ENCODE data around the gene KIF21A. TPM values are rescaled to one million over a fixed set of nuclear protein-coding genes. Genes with fewer than 3 reads are reported as not detected.

The KIF21A gene
- total RNA-seq, 2 donors from 2014 or later = 11.2 to 11.7 TPM

DNA sequence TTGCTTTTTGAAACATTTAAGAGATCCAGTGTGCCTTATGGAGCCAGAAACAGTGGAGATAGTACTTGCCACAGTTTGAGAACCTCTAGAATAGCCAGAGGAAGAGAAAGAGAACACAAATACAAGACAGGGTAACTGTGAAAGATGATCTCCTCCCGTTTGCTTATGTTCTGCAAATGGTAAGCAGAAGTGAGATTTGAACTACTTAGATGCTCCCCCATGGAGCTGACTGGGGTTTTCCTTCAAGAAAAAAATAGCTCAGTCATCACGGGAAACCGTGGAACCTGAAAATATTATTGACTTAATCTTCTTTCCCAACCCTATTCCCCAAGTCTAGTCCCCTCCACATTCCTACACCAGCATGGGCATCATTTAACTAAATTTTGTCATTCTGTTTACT is 87.1 kb downstream of the KIF21A start:
- intact Hi-C loops (cut with DNase I) = no loop called here
- no peak for DNase-seq (ENCODE audit: low spot score)

- intact Hi-C loops (cut with DNase I) = no loop called here
- DNase-seq (ENCODE audit: low spot score) = no peak
Observed at GRCh38 chr12:39354955-39355354, 88.0 kb downstream of the KIF21A start.

- intact Hi-C loops (cut with DNase I) = no loop called here
- no peak for DNase-seq (ENCODE audit: low spot score)
Observed at GRCh38 chr12:39352471-39353017, 90.4 kb downstream of the KIF21A start.

DNA sequence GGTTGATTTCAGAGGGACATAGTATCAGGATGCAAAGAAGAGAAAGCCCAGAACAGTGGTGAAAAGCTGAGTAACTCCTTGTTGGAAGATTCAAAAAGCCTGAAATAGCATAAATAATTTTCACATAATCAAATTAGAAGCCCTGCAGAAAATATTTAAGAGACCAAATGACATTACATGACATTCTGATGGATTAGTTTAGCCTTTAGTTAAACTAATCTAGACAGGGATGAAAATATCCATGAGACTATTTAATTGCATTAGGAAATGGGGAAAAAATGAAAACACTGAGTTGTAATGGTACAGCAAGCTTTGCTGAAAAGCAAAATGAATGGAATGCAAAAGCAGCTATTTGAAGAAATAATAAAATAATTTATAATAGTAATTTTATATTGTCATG is 91.8 kb downstream of the KIF21A start:
- intact Hi-C loops (cut with DNase I) = no loop called here
- no peak for DNase-seq (ENCODE audit: low spot score)

DNA sequence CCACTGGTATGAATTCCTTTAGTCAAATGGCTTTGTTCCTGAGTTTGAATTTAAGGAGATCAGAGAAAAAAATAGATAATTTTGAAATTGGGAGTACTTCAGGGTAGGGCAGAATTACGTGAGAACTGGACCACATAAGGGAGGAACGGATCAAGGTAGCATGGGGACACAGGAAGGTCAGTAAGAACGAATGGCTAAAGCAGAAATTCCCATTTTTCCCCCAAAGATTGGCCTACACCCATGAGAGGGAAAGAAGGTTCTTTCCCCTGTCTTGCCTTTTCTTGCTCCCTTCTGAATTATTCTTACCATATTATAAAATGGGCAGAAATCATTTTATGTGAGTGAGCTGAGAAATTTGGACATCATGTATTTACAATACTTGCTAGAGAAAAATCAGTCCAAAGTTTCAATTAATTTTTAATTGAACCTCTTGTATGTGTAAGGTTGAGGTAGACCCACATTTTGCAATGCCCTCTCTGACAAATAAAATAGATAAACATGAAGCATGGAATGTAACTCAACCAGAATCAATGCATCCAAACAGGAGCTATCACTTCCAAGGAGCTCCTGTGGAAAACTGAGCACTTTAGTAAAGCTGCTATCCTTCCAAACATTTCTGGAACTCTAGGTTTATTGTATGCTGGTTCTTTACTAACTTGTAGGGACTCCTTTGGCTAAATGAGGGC is 93.8 kb downstream of the KIF21A start:
- intact Hi-C loops (cut with DNase I) = no loop called here
- DNase-seq (ENCODE audit: low spot score) = no peak

DNA sequence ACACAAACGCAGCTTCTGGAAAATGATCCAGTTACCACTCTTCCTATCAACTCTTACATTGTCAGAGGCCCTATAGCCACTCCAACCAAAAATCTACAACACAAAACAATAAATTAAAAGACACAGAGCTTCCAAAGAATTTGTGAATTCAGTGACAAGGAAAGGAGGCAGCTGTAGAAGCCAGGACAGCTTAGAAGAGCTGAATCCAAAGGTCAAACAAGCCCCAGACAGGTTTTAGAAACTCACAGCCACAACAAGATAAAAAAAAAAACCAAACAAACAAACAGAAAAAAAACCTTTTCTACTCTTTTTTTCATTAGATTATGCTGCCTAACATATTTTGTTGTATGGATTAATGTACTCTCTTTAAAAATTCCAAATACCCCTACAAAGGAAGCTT is 94.4 kb downstream of the KIF21A start:
- intact Hi-C loops (cut with DNase I) = no loop called here
- DNase-seq (ENCODE audit: low spot score) = no peak

DNA sequence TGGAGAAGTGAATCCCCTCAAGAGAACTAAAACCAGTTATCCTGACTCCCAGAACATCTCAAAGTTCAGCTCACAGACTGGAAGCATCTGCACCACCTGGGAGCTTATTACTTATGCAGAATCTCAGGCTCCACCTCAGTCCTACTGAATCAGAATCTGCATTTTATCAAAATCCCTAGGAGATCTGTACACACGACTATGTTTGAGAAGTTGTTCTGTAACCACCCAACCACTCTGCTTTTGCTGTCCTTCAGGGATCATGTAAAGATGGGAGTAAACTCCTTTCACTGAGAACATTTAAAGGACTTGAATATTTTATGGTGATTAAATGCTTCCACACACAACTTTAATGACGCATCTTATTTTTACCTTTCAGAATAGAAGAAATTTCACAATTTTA is 98.0 kb downstream of the KIF21A start:
- DNase-seq (ENCODE audit: low spot score) = no peak
- intact Hi-C loops (cut with DNase I) = no loop called here

GRCh38 chr12:39343665-39344064 is 99.3 kb downstream of the KIF21A start:
- intact Hi-C loops (cut with DNase I) = no loop called here
- no peak for DNase-seq (ENCODE audit: low spot score)

DNA sequence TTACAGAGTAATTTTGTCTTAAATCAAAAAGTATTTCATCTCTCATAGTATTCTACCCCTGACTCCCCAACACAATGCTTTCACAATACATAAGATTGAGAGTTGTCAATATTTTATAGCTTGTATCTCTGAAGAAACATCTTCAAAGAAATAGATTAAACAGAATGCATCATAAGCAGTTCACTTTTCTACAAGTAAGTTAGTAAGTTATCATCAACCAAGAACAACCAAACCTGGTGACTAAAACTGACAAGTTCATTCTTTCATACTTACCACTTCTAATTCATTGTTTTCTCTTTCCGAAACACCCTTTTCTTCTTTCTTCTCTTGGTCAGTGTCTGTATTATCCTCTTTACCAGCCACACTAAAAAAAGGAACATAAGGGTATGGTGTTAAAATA is 101.2 kb downstream of the KIF21A start:
- DNase-seq (ENCODE audit: low spot score) = no peak

GRCh38 chr12:39341179-39341578 is 101.7 kb downstream of the KIF21A start:
- no peak for DNase-seq (ENCODE audit: low spot score)
- intact Hi-C loops (cut with DNase I) = no loop called here

More for the DNA sequence above, 101.2 kb downstream of the KIF21A start:
- intact Hi-C loops (cut with DNase I) = no loop called here

DNA sequence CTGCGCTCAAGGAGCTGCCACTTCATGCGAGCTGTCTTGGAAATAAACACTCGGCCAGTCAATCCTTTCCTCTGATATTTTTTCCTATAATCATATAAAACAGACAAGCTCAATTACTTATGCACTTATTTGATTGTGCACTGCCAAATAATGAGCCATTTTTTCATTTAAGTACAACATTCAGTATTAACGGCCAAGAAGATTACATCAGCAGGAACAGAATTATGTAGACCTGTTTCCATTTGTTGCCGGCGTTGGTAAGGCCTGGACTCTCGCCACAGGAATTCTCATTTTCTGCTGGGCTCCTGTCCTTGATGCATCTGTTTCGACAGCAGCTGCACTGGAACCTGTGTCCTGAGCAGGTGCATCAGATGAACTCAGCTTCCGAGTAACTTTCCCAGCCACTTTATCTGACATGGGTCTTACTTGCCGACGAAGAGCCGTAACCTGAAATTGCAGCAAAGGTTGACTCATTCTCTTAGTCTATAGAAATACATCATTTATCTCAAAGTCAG is 110.2 kb downstream of the KIF21A start:
- DNase-seq (ENCODE audit: low spot score) = no peak
- intact Hi-C loops (cut with DNase I) = no loop called here

DNA sequence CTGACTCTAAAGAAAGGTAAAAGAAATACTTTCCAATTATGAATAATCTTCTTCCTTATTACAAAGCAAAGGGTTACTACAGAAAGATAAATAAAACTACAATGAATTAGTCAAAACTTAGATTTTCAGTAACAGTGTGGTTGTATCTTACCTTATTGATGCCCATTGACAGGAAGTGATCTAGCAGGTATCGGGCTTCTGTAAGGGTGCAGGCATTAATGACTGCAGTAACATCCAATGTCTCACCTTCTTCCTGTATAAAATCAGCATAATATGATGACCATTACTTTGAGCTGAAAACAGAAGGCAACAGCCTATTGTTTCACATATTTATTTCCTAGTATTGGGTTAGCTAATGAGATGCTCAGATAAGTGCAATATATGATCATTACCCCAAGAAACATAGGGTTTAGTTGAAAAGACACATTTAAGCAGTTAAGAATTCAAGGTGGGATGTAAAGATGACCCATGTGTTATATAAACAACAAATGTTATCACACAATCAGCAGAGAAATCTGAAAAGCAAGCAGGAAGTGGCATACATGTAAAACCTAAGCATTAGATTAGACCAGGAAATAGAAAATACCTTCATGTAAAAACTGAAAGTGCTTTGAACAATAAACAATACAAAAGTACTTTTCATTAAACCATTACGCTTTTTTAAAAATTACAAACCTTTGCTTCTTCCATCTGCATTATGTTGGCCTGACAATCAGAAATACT is 111.2 kb downstream of the KIF21A start:
- intact Hi-C loops (cut with DNase I) = no loop called here
- DNase-seq (ENCODE audit: low spot score) = no peak

- DNase-seq (ENCODE audit: low spot score) = no peak
- intact Hi-C loops (cut with DNase I) = no loop called here
Observed at GRCh38 chr12:39329876-39330275, 113.0 kb downstream of the KIF21A start.

DNA sequence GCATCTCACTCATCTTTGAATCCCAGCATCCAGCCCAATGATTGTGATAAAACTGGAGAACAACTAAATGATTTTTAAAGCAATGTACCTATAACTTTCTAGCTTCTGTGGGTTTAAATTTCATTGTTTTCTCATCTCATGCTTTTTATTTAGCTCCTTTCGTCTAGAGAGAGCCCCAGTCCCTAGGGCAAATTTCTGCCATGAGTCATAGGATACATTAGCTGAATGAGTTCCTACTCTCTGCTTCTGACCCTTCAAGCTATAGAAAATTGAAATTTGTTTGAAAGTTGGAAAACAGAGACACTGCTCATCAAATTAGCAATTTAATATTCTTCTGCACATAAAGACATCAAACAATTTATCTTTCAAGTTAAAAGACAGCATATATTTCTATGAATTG is 113.9 kb downstream of the KIF21A start:
- no peak for DNase-seq (ENCODE audit: low spot score)
- intact Hi-C loops (cut with DNase I) = no loop called here

DNA sequence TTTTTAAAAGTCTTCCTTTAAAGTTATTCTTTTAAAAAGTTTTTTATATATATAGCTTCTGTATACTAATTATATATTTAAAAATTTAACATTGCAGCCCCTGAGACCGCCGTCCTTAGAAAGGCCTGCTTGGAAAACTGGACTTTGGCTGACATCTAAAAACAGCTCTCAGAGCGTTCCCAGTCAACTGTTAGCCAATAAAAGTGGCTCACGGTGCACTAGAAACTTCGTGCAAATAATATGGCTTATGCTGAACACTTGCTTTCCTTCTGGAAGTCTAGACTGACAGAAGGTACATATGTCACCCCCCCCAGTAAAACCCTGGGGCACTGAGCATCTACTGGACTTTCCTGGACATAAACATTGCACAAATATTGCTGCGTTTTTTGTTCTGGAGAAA is 115.0 kb downstream of the KIF21A start:
- intact Hi-C loops (cut with DNase I) = no loop called here

GRCh38 chr12:39327510-39327909 is 115.4 kb downstream of the KIF21A start:
- DNase-seq (ENCODE audit: low spot score) = no peak
- intact Hi-C loops (cut with DNase I) = no loop called here

More for the DNA sequence above, 115.0 kb downstream of the KIF21A start:
- DNase-seq (ENCODE audit: low spot score) = no peak

DNA sequence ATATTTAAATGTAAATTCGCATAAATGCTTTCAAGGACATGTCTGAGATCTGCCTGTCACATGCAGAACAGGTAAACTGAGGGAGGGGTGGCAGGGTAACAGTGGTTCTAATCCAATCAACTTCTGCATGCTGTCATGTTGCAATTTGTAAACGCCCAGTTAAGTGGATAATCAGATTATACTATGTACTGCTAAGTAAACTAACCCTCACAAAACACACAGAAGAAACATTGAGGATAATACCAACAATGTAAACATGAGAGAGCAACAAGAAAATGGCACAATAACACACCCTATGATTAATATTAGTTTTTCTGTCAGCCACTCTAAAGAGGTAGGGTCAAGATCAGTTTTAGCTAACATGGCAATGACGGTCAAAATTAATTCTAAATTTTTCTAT is 123.7 kb downstream of the KIF21A start:
- no peak for DNase-seq (ENCODE audit: low spot score)
- intact Hi-C loops (cut with DNase I) = no loop called here

GRCh38 chr12:39314547-39314946 is 128.4 kb downstream of the KIF21A start:
- DNase-seq (ENCODE audit: low spot score) = no peak
- intact Hi-C loops (cut with DNase I) = no loop called here

DNA sequence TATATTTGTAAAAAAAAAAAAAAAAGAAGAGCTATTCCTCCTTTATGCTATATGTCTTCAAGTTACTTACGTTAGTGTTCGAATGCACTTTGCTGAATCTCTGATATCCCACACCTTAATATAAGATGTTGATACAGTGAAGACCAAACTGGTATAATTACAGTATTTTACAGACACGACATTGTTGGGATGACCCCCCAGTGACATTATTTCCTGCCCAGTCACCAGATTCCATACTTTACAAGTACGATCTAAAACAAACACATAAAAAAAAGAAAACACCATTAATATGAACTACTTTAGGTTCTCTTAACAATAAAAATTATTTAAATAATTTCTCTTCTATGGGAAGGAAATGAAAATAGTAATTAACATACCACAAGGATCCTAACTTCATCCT is 133.4 kb downstream of the KIF21A start:
- DNase-seq (ENCODE audit: low spot score) = no peak
- intact Hi-C loops (cut with DNase I) = no loop called here

DNA sequence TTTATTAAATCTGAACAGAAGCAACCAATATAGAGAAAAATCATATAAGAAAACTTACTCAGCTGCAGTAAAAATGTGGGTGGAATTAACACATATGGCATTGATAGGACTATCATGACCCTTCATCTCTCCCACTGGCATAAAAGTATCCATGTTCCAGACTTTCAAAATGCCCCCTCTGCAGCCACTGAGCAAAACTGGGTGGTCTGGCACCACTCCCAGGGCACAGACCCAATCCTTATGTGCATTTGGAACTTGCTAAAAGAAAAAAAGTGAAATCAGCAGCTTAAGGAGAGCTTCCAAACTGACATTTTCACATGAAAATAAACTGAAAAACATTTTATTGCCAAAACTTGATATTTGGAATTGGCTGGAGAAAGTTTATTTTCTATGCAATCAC is 141.5 kb downstream of the KIF21A start:
- intact Hi-C loops (cut with DNase I) = no loop called here
- DNase-seq (ENCODE audit: low spot score) = no peak

GRCh38 chr12:39300799-39301198 is 142.1 kb downstream of the KIF21A start:
- intact Hi-C loops (cut with DNase I) = no loop called here
- no peak for DNase-seq (ENCODE audit: low spot score)
